Suprapubic skin (tissue), 4 donors: ENCODE measurements around the gene PTGR3.

ENCODE experiments used
- POLR2A ChIP-seq, 2 donors: fragments of 450-650 bp; IDR thresholded peaks; one replicate each; pipeline ENCODE4 v1.6.1; 2017; ENCODE audit warnings: antibody characterized with exemption in 2 of 2, mild to moderate bottlenecking in 2 of 2, moderate library complexity in 2 of 2
- POLR2AphosphoS5 ChIP-seq, 3 donors: sonication (generic); formaldehyde crosslinking; IDR thresholded peaks; one replicate each; pipeline ENCODE4 v1.6.1; 2017; ENCODE audit warnings: antibody characterized with exemption in 3 of 3
- TF ChIP-seq, protein P1 (sequence below), 2 donors: fragments of 200-600 bp in 1 of 2; fragments of 450-650 bp in 1 of 2; sonication (generic) in 1 of 2; IDR thresholded peaks; one replicate each; pipeline ENCODE4 v1.5.1; 2016 to 2019; ENCODE audit warnings: antibody characterized with exemption in 2 of 2, mild to moderate bottlenecking in 1 of 2, moderate library complexity in 1 of 2

DNA sequence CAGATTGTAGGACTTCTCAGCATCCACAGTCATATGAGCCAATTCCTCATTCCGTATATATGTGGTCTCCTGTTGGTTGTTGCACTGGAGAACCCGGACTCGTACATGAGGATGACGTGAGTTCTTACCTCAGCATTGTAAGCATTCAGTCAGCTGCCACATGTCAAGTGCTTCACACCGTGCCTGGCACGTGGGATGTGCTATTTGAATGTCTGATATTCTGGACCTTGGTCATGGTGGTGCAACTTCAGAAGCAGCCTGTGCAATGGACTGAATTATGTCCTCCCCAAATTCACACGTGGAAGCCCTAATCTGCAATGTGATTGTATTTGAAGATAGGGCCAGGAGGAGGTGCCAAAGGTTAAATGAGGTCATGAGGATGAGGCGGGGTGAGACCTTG lies 32.1 kb downstream of the PTGR3 start:
- TF ChIP-seq POLR2A (IDR thresholded peaks at IDR 0.05) (no peak), POLR2AphosphoS5 (IDR thresholded peaks at IDR 0.05) (no peak)
- TF ChIP-seq, protein P1, sequence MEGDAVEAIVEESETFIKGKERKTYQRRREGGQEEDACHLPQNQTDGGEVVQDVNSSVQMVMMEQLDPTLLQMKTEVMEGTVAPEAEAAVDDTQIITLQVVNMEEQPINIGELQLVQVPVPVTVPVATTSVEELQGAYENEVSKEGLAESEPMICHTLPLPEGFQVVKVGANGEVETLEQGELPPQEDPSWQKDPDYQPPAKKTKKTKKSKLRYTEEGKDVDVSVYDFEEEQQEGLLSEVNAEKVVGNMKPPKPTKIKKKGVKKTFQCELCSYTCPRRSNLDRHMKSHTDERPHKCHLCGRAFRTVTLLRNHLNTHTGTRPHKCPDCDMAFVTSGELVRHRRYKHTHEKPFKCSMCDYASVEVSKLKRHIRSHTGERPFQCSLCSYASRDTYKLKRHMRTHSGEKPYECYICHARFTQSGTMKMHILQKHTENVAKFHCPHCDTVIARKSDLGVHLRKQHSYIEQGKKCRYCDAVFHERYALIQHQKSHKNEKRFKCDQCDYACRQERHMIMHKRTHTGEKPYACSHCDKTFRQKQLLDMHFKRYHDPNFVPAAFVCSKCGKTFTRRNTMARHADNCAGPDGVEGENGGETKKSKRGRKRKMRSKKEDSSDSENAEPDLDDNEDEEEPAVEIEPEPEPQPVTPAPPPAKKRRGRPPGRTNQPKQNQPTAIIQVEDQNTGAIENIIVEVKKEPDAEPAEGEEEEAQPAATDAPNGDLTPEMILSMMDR (IDR thresholded peaks at IDR 0.05): no peak
